GM10248 (cell line): ENCODE data around the gene PLEKHA6.
"Not testable (repeated sequence)": the region's sequence is repeated elsewhere in the genome, so short reads cannot be mapped to it uniquely, and the experiment has no call there.

Source experiments
- CTCF ChIA-PET: fragments of 300-600 bp; sonication (Branson Sonifier 250); formaldehyde crosslinking; extraction: SDS; loops from one replicate; lab custom pipeline; 2021; ENCODE audit warnings: antibody characterized with exemption; lab: Yijun Ruan, JAX
- POLR2A ChIA-PET: fragments of 350-650 bp; sonication (Branson Sonifier 250); formaldehyde crosslinking; extraction: SDS; loops from one replicate; lab custom pipeline; 2020; ENCODE audit warnings: antibody characterized with exemption; lab: Yijun Ruan, JAX
- DNase-seq: peaks from one replicate; pipeline ENCODE4 v3.0.0; 2012; ENCODE audit errors: extremely low spot score
- CTCF ChIP-seq: IDR thresholded peaks from 2 replicates; pipeline ENCODE4 v1.5.1; 2012; ENCODE audit warnings: mild to moderate bottlenecking, low read depth; ENCODE audit errors: extremely low read depth, missing control alignments, control extremely low read depth

PLEKHA6 gene

GRCh38 chr1:204333427-204333826, 26.3 kb downstream of the PLEKHA6 start:
- TF ChIP-seq CTCF = no peak
- CTCF ChIA-PET = interaction anchor here (0.9 to 1.4 kb wide), 4 partner anchors 9 to 170 kb away, joined by 3 to 4 read pairs (median 3); no protein-coding TSS in a partner anchor

GRCh38 chr1:204331847-204332487, 27.8 kb downstream of the PLEKHA6 start:
- no peak for DNase-seq
- ChIA-PET POLR2A (no interaction called here), CTCF (interaction anchor here (0.9 to 1.2 kb wide), 2 partner anchors 125 to 172 kb away, joined by 3 read pairs; no protein-coding TSS in a partner anchor)
- TF ChIP-seq CTCF = no peak

More at GRCh38 chr1:204333427-204333826, 26.3 kb downstream of the PLEKHA6 start:
- POLR2A ChIA-PET = no interaction called here
- DNase-seq = no peak

GRCh38 chr1:204331275-204331674, 28.5 kb downstream of the PLEKHA6 start:
- no peak for DNase-seq
- POLR2A ChIA-PET = no interaction called here
- no peak for TF ChIP-seq CTCF
- CTCF ChIA-PET = no interaction called here

GRCh38 chr1:204327870-204328269, 31.9 kb downstream of the PLEKHA6 start:
- POLR2A ChIA-PET, DNase-seq: not testable (repeated sequence)
- CTCF ChIA-PET = interaction anchor here (1.2 to 1.6 kb wide), 2 partner anchors 12 to 121 kb away, joined by 3 to 4 read pairs; no protein-coding TSS in a partner anchor

GRCh38 chr1:204327359-204327758, 32.4 kb downstream of the PLEKHA6 start:
- no peak for DNase-seq

GRCh38 chr1:204326771-204327300, 32.9 kb downstream of the PLEKHA6 start:
- no peak for TF ChIP-seq CTCF
- POLR2A ChIA-PET = no interaction called here
- DNase-seq = no peak
- CTCF ChIA-PET = interaction anchor here (0.9 to 1.6 kb wide), 5 partner anchors 10 to 120 kb away, joined by 3 to 6 read pairs (median 3); no protein-coding TSS in a partner anchor

More at GRCh38 chr1:204327359-204327758, 32.4 kb downstream of the PLEKHA6 start:
- CTCF ChIA-PET = interaction anchor here (1.0 to 1.6 kb wide), 4 partner anchors 11 to 120 kb away, joined by 3 to 6 read pairs (median 4); no protein-coding TSS in a partner anchor
- POLR2A ChIA-PET = no interaction called here
- no peak for TF ChIP-seq CTCF

- DNase-seq = no peak
- ChIA-PET CTCF (interaction anchor here (0.9 to 1.6 kb wide), 2 partner anchors 10 to 37 kb away, joined by 3 to 6 read pairs; no protein-coding TSS in a partner anchor), POLR2A (no interaction called here)
- no peak for TF ChIP-seq CTCF
These were observed 33.8 kb downstream of the PLEKHA6 start for GRCh38 chr1:204325944-204326343.
